Measurements from ENCODE around the gene GIMAP6. TPM values are rescaled to one million over a fixed set of nuclear protein-coding genes. Genes with fewer than 3 reads are reported as not detected.
A peak's percentile ranks its signal among the peaks of the same experiment; 100 is the strongest.

The GIMAP6 gene
- total and polyA plus RNA-seq, 7 donors: 5.8 to 25.0 (median 12.2) TPM

DNA sequence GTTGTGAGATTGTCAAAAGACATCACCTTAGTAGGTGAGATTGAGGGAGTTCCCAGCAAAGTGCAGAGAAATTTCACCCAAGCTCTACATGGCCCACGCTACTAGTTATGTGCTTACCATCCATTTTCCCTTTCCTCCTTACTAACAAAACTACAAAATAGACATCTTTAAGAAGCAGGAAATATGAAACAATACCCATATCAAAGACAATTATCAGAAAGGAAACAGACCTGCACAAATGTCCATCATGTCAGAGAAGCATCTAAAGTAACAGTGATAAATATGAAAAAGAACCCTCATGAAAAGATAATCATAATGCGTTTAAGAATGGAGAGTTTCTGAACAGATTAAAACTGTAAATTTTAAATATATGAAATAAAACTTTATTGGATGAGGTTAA lies 36.8 kb downstream of the GIMAP6 start:
- intact Hi-C loops (cut with DNase I): no loop called here
- Histone ChIP-seq H3K36me3 (no peaks in the 10 kb centered on the region), H3K4me3 (no peak overlapping the region), H3K27ac (no peak overlapping the region), H3K4me1 (no peaks in the 10 kb centered on the region), H3K9me3 (peaks cover 0 to 4% (median 1%) of the 10 kb centered on the region in 4 donors), H3K27me3 (no peaks in the 10 kb centered on the region)
- TF ChIP-seq EP300 (IDR thresholded peaks at IDR 0.05) (no peak), POLR2A (IDR thresholded peaks at IDR 0.05) (no peak), POLR2AphosphoS5 (IDR thresholded peaks at IDR 0.05) (no peak)
- TF ChIP-seq, protein P1, sequence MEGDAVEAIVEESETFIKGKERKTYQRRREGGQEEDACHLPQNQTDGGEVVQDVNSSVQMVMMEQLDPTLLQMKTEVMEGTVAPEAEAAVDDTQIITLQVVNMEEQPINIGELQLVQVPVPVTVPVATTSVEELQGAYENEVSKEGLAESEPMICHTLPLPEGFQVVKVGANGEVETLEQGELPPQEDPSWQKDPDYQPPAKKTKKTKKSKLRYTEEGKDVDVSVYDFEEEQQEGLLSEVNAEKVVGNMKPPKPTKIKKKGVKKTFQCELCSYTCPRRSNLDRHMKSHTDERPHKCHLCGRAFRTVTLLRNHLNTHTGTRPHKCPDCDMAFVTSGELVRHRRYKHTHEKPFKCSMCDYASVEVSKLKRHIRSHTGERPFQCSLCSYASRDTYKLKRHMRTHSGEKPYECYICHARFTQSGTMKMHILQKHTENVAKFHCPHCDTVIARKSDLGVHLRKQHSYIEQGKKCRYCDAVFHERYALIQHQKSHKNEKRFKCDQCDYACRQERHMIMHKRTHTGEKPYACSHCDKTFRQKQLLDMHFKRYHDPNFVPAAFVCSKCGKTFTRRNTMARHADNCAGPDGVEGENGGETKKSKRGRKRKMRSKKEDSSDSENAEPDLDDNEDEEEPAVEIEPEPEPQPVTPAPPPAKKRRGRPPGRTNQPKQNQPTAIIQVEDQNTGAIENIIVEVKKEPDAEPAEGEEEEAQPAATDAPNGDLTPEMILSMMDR (IDR thresholded peaks at IDR 0.05): no peak
- no peak for DNase-seq
- WGBS, 2 donors: 87% methylated on average over 2 of the region's 2 CpGs

DNA sequence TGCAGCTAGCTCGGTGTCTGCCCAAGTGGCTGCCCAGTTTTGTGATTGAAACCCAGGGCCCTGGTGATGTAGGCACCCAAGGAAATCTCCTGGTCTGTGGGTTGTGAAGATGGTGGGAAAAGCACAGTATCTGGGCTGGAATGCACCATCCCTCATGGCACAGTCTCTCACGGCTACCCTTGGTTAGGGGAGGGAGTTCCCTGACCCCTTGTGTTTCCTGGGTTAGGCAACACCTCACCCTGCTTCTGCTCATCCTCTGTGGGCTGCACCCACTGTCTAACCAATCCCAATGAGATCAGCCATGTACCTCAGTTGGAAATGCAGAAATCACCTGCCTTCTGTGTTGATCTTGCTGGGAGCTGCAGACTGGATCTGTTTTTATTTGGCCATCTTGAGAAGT lies 37.4 kb downstream of the GIMAP6 start:
- no peaks in the 10 kb centered on the region for H3K36me3 ChIP-seq
- 77 to 94% methylated on average over 2 of the region's 2 CpGs for WGBS, 2 donors
- peaks cover 0 to 4% (median 1%) of the 10 kb centered on the region in 4 donors for H3K9me3 ChIP-seq
- H3K4me3 ChIP-seq: no peak overlapping the region
- no peak for DNase-seq
- intact Hi-C loops (cut with DNase I): no loop called here
- H3K27ac ChIP-seq: no peak overlapping the region
- no peak for TF ChIP-seq EP300 (IDR thresholded peaks at IDR 0.05)
- TF ChIP-seq POLR2A (IDR thresholded peaks at IDR 0.05): no peak
- TF ChIP-seq, protein P1 (IDR thresholded peaks at IDR 0.05): no peak
- no peak for TF ChIP-seq POLR2AphosphoS5 (IDR thresholded peaks at IDR 0.05)
- no peaks in the 10 kb centered on the region for H3K4me1 ChIP-seq
- H3K27me3 ChIP-seq: no peaks in the 10 kb centered on the region

DNA sequence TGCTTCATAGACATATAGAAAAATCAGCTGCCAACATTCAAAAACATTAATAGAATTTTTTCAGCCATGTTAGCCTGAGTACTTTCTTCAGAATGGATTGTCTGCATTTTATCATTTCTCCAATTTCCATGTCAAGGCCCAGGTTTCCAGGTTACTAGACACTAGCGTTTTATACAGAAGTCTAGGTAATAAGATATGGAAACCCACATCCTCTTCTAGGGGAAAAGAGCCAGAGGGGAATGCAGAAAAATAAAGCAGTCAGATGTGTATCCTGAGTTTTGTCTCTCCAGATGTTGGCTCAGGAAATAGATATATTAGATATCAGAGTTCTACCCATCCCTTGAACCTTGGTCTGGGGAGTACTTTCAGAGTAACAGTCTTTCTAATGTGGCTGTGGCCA lies 44.6 kb downstream of the GIMAP6 start:
- Histone ChIP-seq H3K27ac (peak overlapping the region; percentile 35 to 56 (median 44)), H3K36me3 (no peaks in the 10 kb centered on the region), H3K4me3 (no peak overlapping the region), H3K4me1 (no peaks in the 10 kb centered on the region), H3K27me3 (no peaks in the 10 kb centered on the region), H3K9me3 (no peaks in the 10 kb centered on the region)
- intact Hi-C loops (cut with DNase I): no loop called here
- DNase-seq: no peak
- WGBS, 2 donors: 69 to 86% methylated on average over 1 of the region's 1 CpG
- TF ChIP-seq, protein P1 (IDR thresholded peaks at IDR 0.05): no peak
- TF ChIP-seq EP300 (IDR thresholded peaks at IDR 0.05) (no peak), POLR2AphosphoS5 (IDR thresholded peaks at IDR 0.05) (no peak), POLR2A (IDR thresholded peaks at IDR 0.05) (no peak)

DNA sequence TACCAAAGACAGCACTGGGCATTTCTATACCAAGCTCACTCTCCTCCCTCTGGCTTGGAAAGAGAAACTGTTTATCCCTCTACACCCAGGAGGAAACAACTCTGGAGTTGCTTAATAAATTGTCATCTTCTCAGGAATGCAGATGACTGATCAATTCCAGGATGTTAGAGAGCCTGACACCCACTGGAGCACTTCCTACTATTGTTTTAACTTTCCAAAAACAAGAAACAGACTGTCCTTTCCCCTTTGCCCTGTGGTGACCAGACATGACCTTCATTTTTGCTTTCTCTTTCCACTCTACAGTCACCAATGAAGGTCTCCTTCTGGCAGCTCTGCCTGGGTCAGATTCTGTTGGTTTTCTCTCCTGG lies 45.4 kb downstream of the GIMAP6 start:
- H3K9me3 ChIP-seq: no peaks in the 10 kb centered on the region
- H3K4me3 ChIP-seq: no peak overlapping the region
- DNase-seq: no peak
- intact Hi-C loops (cut with DNase I): no loop called here
- H3K36me3 ChIP-seq: no peaks in the 10 kb centered on the region
- H3K27me3 ChIP-seq: no peaks in the 10 kb centered on the region
- H3K27ac ChIP-seq: peak overlapping the region; percentile 35 to 56 (median 44)
- TF ChIP-seq EP300 (IDR thresholded peaks at IDR 0.05) (peak in 1 of 4 donors; percentile 28), POLR2AphosphoS5 (IDR thresholded peaks at IDR 0.05) (peak in 3 of 4 donors; percentile 25 to 50 (median 38)), POLR2A (IDR thresholded peaks at IDR 0.05) (no peak)
- TF ChIP-seq, protein P1 (IDR thresholded peaks at IDR 0.05): no peak
- no peaks in the 10 kb centered on the region for H3K4me1 ChIP-seq

DNA sequence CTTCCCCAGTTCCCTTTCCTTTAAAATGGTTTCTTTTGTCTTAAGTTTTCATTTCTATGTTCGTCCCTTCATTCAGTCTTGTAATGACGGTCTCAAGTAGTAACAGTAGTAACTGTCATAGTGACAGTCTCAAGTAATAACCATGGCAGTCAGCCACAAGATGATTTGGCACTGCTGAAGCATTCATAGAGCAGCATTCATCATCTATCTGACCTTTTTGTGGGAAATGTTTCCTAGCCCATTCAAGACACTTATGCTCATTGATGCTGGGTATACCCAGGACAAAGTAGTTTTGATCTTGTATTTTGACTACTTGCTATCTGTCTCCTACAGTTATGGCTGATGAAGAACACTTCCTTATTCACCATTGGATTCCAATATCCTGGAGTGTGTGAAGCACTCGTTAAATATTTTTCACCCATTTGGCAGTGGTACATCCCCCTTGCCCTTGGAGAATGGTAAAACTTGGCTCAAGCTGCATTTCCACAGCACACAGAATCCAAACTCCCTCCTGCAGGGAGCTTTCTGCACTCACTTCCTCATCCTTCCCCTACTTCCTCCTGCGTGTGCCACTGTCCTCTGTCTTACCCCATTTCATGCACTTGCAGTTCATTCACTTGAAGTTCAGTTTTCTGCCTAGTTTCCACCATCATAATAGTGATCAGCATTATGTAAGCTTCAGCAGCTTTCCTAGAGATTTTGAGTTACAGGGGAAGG lies 46.0 kb downstream of the GIMAP6 start:
- no peak overlapping the region for H3K4me3 ChIP-seq
- H3K27ac ChIP-seq: peak overlapping the region in 3 of 4 donors; percentile 30 to 56 (median 48)
- TF ChIP-seq POLR2A (IDR thresholded peaks at IDR 0.05): no peak
- TF ChIP-seq, protein P1 (IDR thresholded peaks at IDR 0.05): no peak
- TF ChIP-seq EP300 (IDR thresholded peaks at IDR 0.05): no peak
- TF ChIP-seq POLR2AphosphoS5 (IDR thresholded peaks at IDR 0.05): no peak
- intact Hi-C loops (cut with DNase I): no loop called here
- no peaks in the 10 kb centered on the region for H3K9me3 ChIP-seq
- 54 to 61% methylated on average over 4 of the region's 4 CpGs for WGBS, 2 donors
- H3K4me1 ChIP-seq: no peaks in the 10 kb centered on the region
- DNase-seq: no peak
- H3K27me3 ChIP-seq: no peaks in the 10 kb centered on the region
- no peaks in the 10 kb centered on the region for H3K36me3 ChIP-seq
